HEK293T (cell line): ENCODE data around the gene ABHD4.

Experiments used
- CTCF ChIA-PET: fragments of 350-600 bp; formaldehyde crosslinking; extraction: SDS; loops from one replicate; lab custom pipeline; 2021; ENCODE audit warnings: antibody characterized with exemption, inconsistent platforms; lab: Yijun Ruan, JAX
- POLR2A ChIA-PET: fragments of 350-600 bp; formaldehyde crosslinking; extraction: SDS; loops from one replicate; lab custom pipeline; 2020; ENCODE audit warnings: antibody characterized with exemption, inconsistent platforms; lab: Yijun Ruan, JAX
- DNase-seq: peaks from one replicate; pipeline ENCODE4 v3.0.0; 2012; ENCODE audit warnings: mixed read lengths; ENCODE audit errors: extremely low spot score
- ARNT ChIP-seq: fragments of 450-650 bp; IDR thresholded peaks from 2 replicates; pipeline ENCODE4 v1.6.1; 2017; ENCODE audit warnings: mild to moderate bottlenecking
- BHLHE40 ChIP-seq: fragments of 450-650 bp; IDR thresholded peaks from 2 replicates; pipeline ENCODE4 v1.6.1; 2016; ENCODE audit warnings: mild to moderate bottlenecking, moderate library complexity, borderline replicate concordance
- CTBP1 ChIP-seq: fragments of 450-650 bp; IDR thresholded peaks from 2 replicates; pipeline ENCODE4 v1.6.1; 2016; ENCODE audit warnings: borderline replicate concordance
- ELF4 ChIP-seq: fragments of 450-650 bp; IDR thresholded peaks from 2 replicates; pipeline ENCODE4 v1.6.1; 2017; ENCODE audit warnings: antibody characterized with exemption
- FOXA1 ChIP-seq: fragments of 450-650 bp; IDR thresholded peaks from 2 replicates; pipeline ENCODE4 v1.6.1; 2016; ENCODE audit warnings: mild to moderate bottlenecking
- FOXK2 ChIP-seq: fragments of 450-650 bp; IDR thresholded peaks from 2 replicates; pipeline ENCODE4 v1.6.1; 2016; ENCODE audit warnings: mild to moderate bottlenecking
- FOXM1 ChIP-seq: fragments of 450-650 bp; IDR thresholded peaks from 2 replicates; pipeline ENCODE4 v1.6.1; 2017; ENCODE audit warnings: mild to moderate bottlenecking, borderline replicate concordance
- HDGF ChIP-seq: fragments of 450-650 bp; IDR thresholded peaks from 2 replicates; pipeline ENCODE4 v1.6.1; 2017; ENCODE audit warnings: antibody characterized with exemption, borderline replicate concordance
- L3MBTL2 ChIP-seq: fragments of 450-650 bp; conservative IDR thresholded peaks from 2 replicates; pipeline ENCODE4 v1.6.1; 2016; ENCODE audit warnings: mild to moderate bottlenecking
- LEF1 ChIP-seq: fragments of 450-650 bp; IDR thresholded peaks from 2 replicates; pipeline ENCODE4 v1.6.1; 2017; ENCODE audit warnings: mild to moderate bottlenecking, borderline replicate concordance
- NFRKB ChIP-seq: fragments of 450-650 bp; IDR thresholded peaks from 2 replicates; pipeline ENCODE4 v1.6.1; 2016; ENCODE audit warnings: mild to moderate bottlenecking, moderate library complexity
- PKNOX1 ChIP-seq: fragments of 450-650 bp; IDR thresholded peaks from 2 replicates; pipeline ENCODE4 v1.6.1; 2016
- SP1 ChIP-seq: fragments of 450-650 bp; IDR thresholded peaks from 2 replicates; pipeline ENCODE4 v1.6.1; 2017
- SUZ12 ChIP-seq: fragments of 450-650 bp; IDR thresholded peaks from 2 replicates; pipeline ENCODE4 v1.6.1; 2016; ENCODE audit warnings: mild to moderate bottlenecking
- TARDBP ChIP-seq: fragments of 450-650 bp; IDR thresholded peaks from 2 replicates; pipeline ENCODE4 v1.6.1; 2016
- ZNF384 ChIP-seq: fragments of 450-650 bp; IDR thresholded peaks from 2 replicates; pipeline ENCODE4 v1.6.1; 2016

ABHD4 gene

GRCh38 chr14:22601996-22602395 is 3.9 kb downstream of the ABHD4 start:
- DNase-seq = no peak
- POLR2A ChIA-PET = no interaction called here
- TF ChIP-seq L3MBTL2 (no peak), HDGF (no peak), LEF1 (no peak), ARNT (no peak), FOXA1 (no peak), FOXM1 (no peak), ELF4 (no peak), BHLHE40 (no peak), SUZ12 (no peak), ZNF384 (no peak), TARDBP (no peak), CTBP1 (no peak), FOXK2 (no peak), SP1 (no peak), PKNOX1 (no peak), NFRKB (no peak)
- CTCF ChIA-PET = no interaction called here

GRCh38 chr14:22602862-22603261 is 4.8 kb downstream of the ABHD4 start:
- CTCF ChIA-PET = no interaction called here
- DNase-seq = no peak
- POLR2A ChIA-PET = no interaction called here
- TF ChIP-seq BHLHE40 (no peak), PKNOX1 (no peak), ZNF384 (no peak), ELF4 (no peak), FOXM1 (no peak), TARDBP (no peak), LEF1 (no peak), FOXA1 (no peak)

DNA sequence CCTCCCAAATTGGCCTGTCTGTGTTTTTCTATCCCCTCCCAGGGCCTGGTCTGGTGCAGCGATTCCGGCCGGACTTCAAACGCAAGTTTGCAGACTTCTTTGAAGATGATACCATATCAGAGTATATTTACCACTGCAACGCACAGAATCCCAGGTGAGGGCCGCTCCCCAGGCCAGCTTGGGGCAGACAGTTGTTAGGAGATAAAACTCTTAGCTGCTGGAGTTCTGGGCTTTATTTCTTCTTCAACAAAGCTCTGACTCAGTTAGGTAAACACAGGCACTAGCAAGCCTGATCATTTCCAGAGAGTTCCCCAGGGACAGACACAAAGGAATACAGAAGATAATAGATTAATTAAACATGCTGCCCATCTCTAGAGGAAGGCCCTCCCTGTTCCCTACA is 8.3 kb downstream of the ABHD4 start:
- TF ChIP-seq SP1 (no peak), ARNT (no peak), SUZ12 (no peak), L3MBTL2 (no peak), ELF4 (no peak), ZNF384 (no peak), FOXM1 (no peak), CTBP1 (no peak), BHLHE40 (no peak), NFRKB (no peak), FOXK2 (no peak), TARDBP (no peak), LEF1 (no peak), FOXA1 (no peak)
- CTCF ChIA-PET = no interaction called here
- DNase-seq = no peak
- POLR2A ChIA-PET = interaction anchor here (1.1 kb wide), 1 partner anchor 160 kb away, joined by 3 read pairs; the partner anchor contains the start of gene OXA1L

- CTCF ChIA-PET = interaction anchor here (0.8 to 1.1 kb wide), 2 partner anchors 9 to 37 kb away, joined by 3 to 5 read pairs; no protein-coding TSS in a partner anchor
- POLR2A ChIA-PET = interaction anchor here (1.9 kb wide), 1 partner anchor 9 kb away, joined by 8 read pairs; the partner anchor contains the start of gene ABHD4
- DNase-seq = no peak
- TF ChIP-seq BHLHE40 (no peak), ZNF384 (no peak), CTBP1 (no peak), ARNT (no peak), L3MBTL2 (no peak), LEF1 (no peak), FOXK2 (no peak), TARDBP (no peak), HDGF (no peak), ELF4 (no peak)
These were observed 9.2 kb downstream of the ABHD4 start for GRCh38 chr14:22607291-22607690.

GRCh38 chr14:22610931-22611330 is 12.8 kb downstream of the ABHD4 start:
- ChIA-PET CTCF (no interaction called here), POLR2A (no interaction called here)
- DNase-seq = no peak
- TF ChIP-seq ZNF384 (no peak), FOXA1 (no peak), HDGF (no peak), LEF1 (no peak), ELF4 (no peak), NFRKB (no peak), BHLHE40 (no peak), CTBP1 (no peak), ARNT (no peak), FOXM1 (no peak), L3MBTL2 (no peak), FOXK2 (no peak), PKNOX1 (no peak), TARDBP (no peak)

DNA sequence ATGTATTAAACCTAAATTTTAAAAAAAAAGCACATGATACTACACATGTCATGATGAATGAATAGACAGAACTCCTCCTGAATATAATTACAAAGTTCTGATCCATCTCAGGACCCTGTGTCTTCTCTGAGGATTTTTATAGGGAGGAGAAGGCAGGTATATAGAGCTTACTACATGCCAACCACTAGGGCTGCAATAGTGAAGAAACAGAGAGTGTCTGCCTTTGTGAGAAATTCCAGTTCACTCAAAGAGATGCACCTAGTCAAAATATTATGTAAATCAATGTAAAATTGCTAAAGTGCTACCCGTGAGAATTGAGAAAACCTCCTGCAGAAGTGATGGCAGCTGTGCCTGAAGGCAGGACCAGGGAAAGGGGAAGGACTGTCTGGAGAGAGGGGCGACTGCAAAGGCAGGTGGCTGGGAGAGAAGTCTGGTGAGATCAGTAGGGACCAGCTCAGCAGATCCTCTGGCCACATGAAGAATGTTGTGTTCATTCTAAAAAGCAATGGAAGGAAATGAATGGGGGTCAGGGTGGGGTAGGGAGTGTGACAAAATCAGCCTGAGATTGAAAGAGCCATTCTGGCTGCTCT is 15.1 kb downstream of the ABHD4 start:
- DNase-seq = no peak
- ChIA-PET POLR2A (interaction anchor here (1.5 kb wide), 1 partner anchor 14 kb away, joined by 6 read pairs; the partner anchor contains the start of gene ABHD4), CTCF (no interaction called here)
- TF ChIP-seq ELF4 (no peak), TARDBP (no peak), SP1 (no peak), ARNT (no peak), CTBP1 (no peak), NFRKB (no peak), L3MBTL2 (no peak), SUZ12 (no peak)
